Astrocyte (in vitro differentiated cells and primary cell): Measurements from ENCODE around the gene PPP1R13B. TPM values are rescaled to one million over a fixed set of nuclear protein-coding genes. Genes with fewer than 3 reads are reported as not detected.
A peak's percentile ranks its signal among the peaks of the same experiment; 100 is the strongest.

ENCODE experiments used
- DNase-seq: peaks from one replicate; pipeline ENCODE4 v3.0.0-alpha.2; 2010; ENCODE audit warnings: low read depth
- FAIRE-seq: peaks from 2 replicates; lab custom pipeline; 2011; peaks lifted over from hg19 to GRCh38; lab: Jason Lieb, UNC
- H2AFZ ChIP-seq: 2 replicates; pipeline ENCODE4 v1.6.0; 2012; ENCODE audit warnings: low read depth, low read length, inconsistent platforms
- H3K27ac ChIP-seq: 2 replicates; pipeline ENCODE4 v1.5.1; 2011; ENCODE audit warnings: low read depth, low read length, inconsistent platforms
- H3K27me3 ChIP-seq: 2 replicates; pipeline ENCODE4 v1.6.0; 2011; ENCODE audit warnings: low read length, inconsistent platforms; ENCODE audit not compliant: insufficient read depth
- H3K36me3 ChIP-seq: 2 replicates; pipeline ENCODE4 v1.5.1; 2011; ENCODE audit warnings: low read length, inconsistent platforms; ENCODE audit not compliant: insufficient read depth
- H3K4me1 ChIP-seq: 2 replicates; pipeline ENCODE4 v1.5.1; 2011; ENCODE audit warnings: low read length, inconsistent platforms; ENCODE audit not compliant: insufficient read depth
- H3K4me2 ChIP-seq: 2 replicates; pipeline ENCODE4 v1.6.0; 2012; ENCODE audit warnings: low read length, inconsistent platforms
- H3K4me3 ChIP-seq: 2 replicates; pipeline ENCODE4 v1.5.1; 2011; ENCODE audit warnings: low read depth, mild to moderate bottlenecking, low read length, inconsistent platforms; ENCODE audit not compliant: insufficient read depth
- H3K79me2 ChIP-seq: 2 replicates; pipeline ENCODE4 v1.6.0; 2012; ENCODE audit warnings: mild to moderate bottlenecking, low read length, inconsistent platforms; ENCODE audit not compliant: insufficient read depth
- H3K9ac ChIP-seq: 2 replicates; pipeline ENCODE4 v1.6.0; 2012; ENCODE audit warnings: mild to moderate bottlenecking, low read length, inconsistent platforms
- H3K9me3 ChIP-seq: 2 replicates; pipeline ENCODE4 v1.5.1; 2012; ENCODE audit warnings: low read depth, mild to moderate bottlenecking, low read length, inconsistent platforms; ENCODE audit not compliant: insufficient read depth
- H4K20me1 ChIP-seq: 2 replicates; pipeline ENCODE4 v1.6.0; 2012; ENCODE audit warnings: low read length, inconsistent platforms; ENCODE audit not compliant: insufficient read depth
- H3K27ac Mint-ChIP-seq: one replicate; pipeline ENCODE4 v1.8.0; 2021; ENCODE audit warnings: mild to moderate bottlenecking, mixed read lengths; ENCODE audit not compliant: unreplicated experiment
- H3K27me3 Mint-ChIP-seq: one replicate; pipeline ENCODE4 v1.8.0; 2021; ENCODE audit warnings: low read depth, mixed read lengths; ENCODE audit not compliant: unreplicated experiment
- H3K36me3 Mint-ChIP-seq: one replicate; pipeline ENCODE4 v1.8.0; 2021; ENCODE audit warnings: low read depth, mixed read lengths; ENCODE audit not compliant: unreplicated experiment
- H3K4me1 Mint-ChIP-seq: one replicate; pipeline ENCODE4 v1.8.0; 2021; ENCODE audit warnings: low read depth, mixed read lengths; ENCODE audit not compliant: unreplicated experiment
- H3K4me3 Mint-ChIP-seq: one replicate; pipeline ENCODE4 v1.8.0; 2021; ENCODE audit warnings: mild to moderate bottlenecking, moderate library complexity, mixed read lengths; ENCODE audit not compliant: unreplicated experiment
- H3K9me3 Mint-ChIP-seq: one replicate; pipeline ENCODE4 v1.8.0; 2021; ENCODE audit warnings: mild to moderate bottlenecking, mixed read lengths; ENCODE audit not compliant: unreplicated experiment
- CTCF ChIP-seq: IDR thresholded peaks from 2 replicates; pipeline ENCODE4 v1.5.1; 2011; ENCODE audit warnings: low read depth, mild to moderate bottlenecking, inconsistent platforms, low read length, moderate library complexity; ENCODE audit not compliant: insufficient read depth
- EZH2 ChIP-seq: IDR thresholded peaks from 2 replicates; pipeline ENCODE4 v1.6.1; 2012; ENCODE audit warnings: mild to moderate bottlenecking, low read length, inconsistent platforms; ENCODE audit not compliant: insufficient read depth
- total RNA-seq: library from RNA; stranded (reverse); gene quantifications from 2 replicates; pipeline ENCODE4 v1.2.1, GENCODE V29; 2021

The PPP1R13B gene
- total RNA-seq, 1 donor from 2014 or later: 7.0 TPM

GRCh38 chr14:103690332-103690731, 157.0 kb downstream of the PPP1R13B start:
- Mint-ChIP-seq H3K36me3 (peaks cover 7% of the 10 kb centered on the region), H3K4me3 (no peak overlapping the region)

DNA sequence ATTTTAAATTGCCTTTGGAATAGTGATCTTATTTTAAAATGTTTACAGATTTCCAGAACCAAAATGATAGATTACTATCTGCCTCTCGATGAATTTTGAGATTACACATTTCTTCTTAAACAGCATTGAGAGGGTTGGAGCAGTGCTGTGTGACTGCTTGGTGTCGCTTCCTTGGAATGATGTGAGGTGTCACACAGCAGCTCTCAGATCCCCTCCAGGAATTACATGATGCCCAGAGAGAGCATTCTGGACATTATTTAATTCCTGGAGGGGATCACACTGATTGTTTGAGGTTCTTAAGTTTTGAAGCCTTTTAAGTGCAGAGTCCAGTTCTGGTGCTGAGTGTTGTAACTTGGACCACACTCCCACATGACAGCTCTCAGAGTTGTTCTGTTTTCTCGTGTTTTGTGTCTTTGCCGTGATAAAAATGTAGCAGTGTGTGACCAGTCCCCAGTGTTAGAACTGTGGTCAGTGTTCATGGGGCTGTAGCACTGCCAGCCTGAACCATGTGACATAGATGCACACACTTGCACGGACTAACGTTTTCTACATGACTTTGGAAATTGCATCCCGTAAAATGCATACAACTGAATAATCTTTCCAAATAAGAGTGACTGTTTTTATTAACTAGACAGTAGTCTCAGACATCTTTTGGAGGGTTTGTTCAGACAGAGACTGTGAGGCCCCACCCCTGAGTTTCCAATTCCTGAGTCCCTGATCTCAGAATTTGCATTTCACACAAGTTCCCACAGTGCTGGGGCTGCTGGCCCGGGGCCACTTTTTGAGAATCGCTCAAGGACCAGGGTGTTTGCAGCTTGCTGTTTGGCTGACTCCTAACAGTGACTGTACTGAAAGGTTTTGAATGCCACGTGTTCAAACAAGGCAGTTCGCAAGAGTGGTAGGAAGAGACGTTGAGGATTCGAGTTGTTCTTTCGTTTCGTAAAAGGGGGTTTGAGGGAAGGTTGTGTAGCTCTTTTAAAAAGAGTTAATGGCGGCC, 158.2 kb downstream of the PPP1R13B start:
- peaks cover 7% of the 10 kb centered on the region for H3K36me3 Mint-ChIP-seq
- no peaks in the 10 kb centered on the region for H3K27me3 ChIP-seq
- no peaks in the 10 kb centered on the region for H3K9me3 Mint-ChIP-seq
- no peak overlapping the region for H3K4me3 ChIP-seq
- peak overlapping the region; percentile 22 for H3K4me3 Mint-ChIP-seq
- no peaks in the 10 kb centered on the region for H3K27me3 Mint-ChIP-seq
- H3K9ac ChIP-seq: peak overlapping the region; percentile 55
- H4K20me1 ChIP-seq: peaks cover 78% of the 10 kb centered on the region
- DNase-seq (peak; percentile 72), FAIRE-seq (no peak)
- TF ChIP-seq EZH2: no peak
- no peak for TF ChIP-seq CTCF
- peaks cover 46% of the 10 kb centered on the region for H3K36me3 ChIP-seq
- peak overlapping the region; percentile 57 for H3K4me2 ChIP-seq
- peak overlapping the region; percentile 67 for H3K27ac ChIP-seq
- H3K79me2 ChIP-seq: peaks cover 77% of the 10 kb centered on the region
- H3K4me1 ChIP-seq: peaks cover 25% of the 10 kb centered on the region
- H2AFZ ChIP-seq: no peak overlapping the region
- H3K4me1 Mint-ChIP-seq: peaks cover 13% of the 10 kb centered on the region
- H3K27ac Mint-ChIP-seq: peak overlapping the region; percentile 77
- H3K9me3 ChIP-seq: no peaks in the 10 kb centered on the region

More at GRCh38 chr14:103690332-103690731, 157.0 kb downstream of the PPP1R13B start:
- no peak for DNase-seq
- no peak for TF ChIP-seq EZH2
- TF ChIP-seq CTCF: no peak
- Histone ChIP-seq H3K36me3 (peaks cover 43% of the 10 kb centered on the region), H4K20me1 (peaks cover 73% of the 10 kb centered on the region), H2AFZ (no peak overlapping the region), H3K27ac (no peak overlapping the region), H3K27me3 (no peaks in the 10 kb centered on the region), H3K4me3 (no peak overlapping the region), H3K9ac (no peak overlapping the region), H3K4me2 (no peak overlapping the region), H3K79me2 (peaks cover 73% of the 10 kb centered on the region), H3K9me3 (no peaks in the 10 kb centered on the region), H3K4me1 (peaks cover 25% of the 10 kb centered on the region)
- H3K27me3 Mint-ChIP-seq: no peaks in the 10 kb centered on the region
- no peaks in the 10 kb centered on the region for H3K9me3 Mint-ChIP-seq
- H3K27ac Mint-ChIP-seq: peak overlapping the region; percentile 77
- no peak for FAIRE-seq
- H3K4me1 Mint-ChIP-seq: peaks cover 13% of the 10 kb centered on the region
